HepG2 (cell line): ENCODE data around the gene HSP90AB1. TPM values are rescaled to one million over a fixed set of nuclear protein-coding genes. Genes with fewer than 3 reads are reported as not detected.

ENCODE experiments used
- ATAC-seq: fragments of 200-7000 bp; cut with Tn5 transposase; 3 replicates; pipeline ENCODE4 v1.9.1; 2020; ENCODE audit warnings: mild to moderate bottlenecking, moderate library complexity
- BruUV-seq: library from RNA; stranded (reverse); fragments of 400-500 nt; replicated peaks from 2 replicates; lab custom pipeline; 2021; lab: Mats Ljungman, UMichigan
- CTCF ChIA-PET: fragments of 300-600 bp; formaldehyde crosslinking; extraction: SDS; loops from one replicate; lab custom pipeline; 2021; ENCODE audit warnings: low total read pairs, inconsistent platforms, low intra/inter-chr PET ratio; lab: Yijun Ruan, JAX
- POLR2A ChIA-PET: fragments of 350-600 bp; sonication (Branson Sonifier 250); formaldehyde crosslinking; loops from one replicate; lab custom pipeline; 2020; ENCODE audit warnings: antibody characterized with exemption, inconsistent platforms; lab: Yijun Ruan, JAX
- DNase-seq: peaks from one replicate; pipeline ENCODE4 v3.0.0-alpha.2; 2015; ENCODE audit warnings: low spot score
- FAIRE-seq: peaks from 3 replicates; lab custom pipeline; 2011; peaks lifted over from hg19 to GRCh38; lab: Jason Lieb, UNC
- H2AFZ ChIP-seq: one replicate; pipeline ENCODE4 v1.6.1; 2011; ENCODE audit warnings: low read length, inconsistent platforms
- H3K27ac ChIP-seq: fragments of 300-600 bp; 3 replicates; pipeline ENCODE4 v1.8.0; 2011; ENCODE audit warnings: mixed run types, mild to moderate bottlenecking, mixed read lengths, low read length, inconsistent platforms; ENCODE audit not compliant: insufficient read depth; ENCODE audit errors: extremely low read length
- H3K27me3 ChIP-seq, 2 experiments: fragments of 200-600 bp in 1 of 2; 2 replicates in 1 of 2; 3 replicates in 1 of 2; pipeline versions ENCODE4 v1.6.0 to v1.8.0; 2011; ENCODE audit warnings: low read length in 2 of 2, mild to moderate bottlenecking in 2 of 2, moderate library complexity in 2 of 2, inconsistent platforms in 1 of 2; ENCODE audit not compliant: insufficient read depth in 2 of 2, control insufficient read depth in 1 of 2
- H3K36me3 ChIP-seq, 2 experiments: fragments of 200-600 bp in 1 of 2; replicated peaks in 1 of 2; 2 replicates in 1 of 2; 3 replicates in 1 of 2; pipeline versions ENCODE4 v1.5.1 to v1.8.0; 2011; ENCODE audit warnings: low read length in 2 of 2, inconsistent platforms in 1 of 2; ENCODE audit not compliant: insufficient read depth in 2 of 2, control insufficient read depth in 1 of 2
- H3K4me1 ChIP-seq: 2 replicates; pipeline ENCODE4 v1.5.1; 2012; ENCODE audit warnings: low read length, inconsistent platforms; ENCODE audit not compliant: insufficient read depth
- H3K4me2 ChIP-seq: 2 replicates; pipeline ENCODE4 v1.6.0; 2011; ENCODE audit warnings: low read depth, low read length, inconsistent platforms
- H3K4me3 ChIP-seq, 3 experiments: fragments of 200-600 bp in 1 of 3; sonication (generic), shearing (Covaris generic) in 1 of 3; replicated peaks in 1 of 3; 2 replicates each; pipeline ENCODE4 v1.5.1; 2011 to 2016; ENCODE audit warnings: low read length in 3 of 3, inconsistent platforms in 2 of 3, low read depth in 2 of 3, mild to moderate bottlenecking in 2 of 3, control low read depth in 1 of 3, mixed read lengths in 1 of 3; ENCODE audit not compliant: insufficient read depth in 1 of 3
- H3K79me2 ChIP-seq: one replicate; pipeline ENCODE4 v1.6.1; 2011; ENCODE audit warnings: low read length, inconsistent platforms; ENCODE audit not compliant: insufficient read depth
- H3K9ac ChIP-seq: 2 replicates; pipeline ENCODE4 v1.6.0; 2011; ENCODE audit warnings: mild to moderate bottlenecking, low read depth, low read length, inconsistent platforms; ENCODE audit not compliant: insufficient read depth
- H3K9me3 ChIP-seq: 2 replicates; pipeline ENCODE4 v1.5.1; 2012; ENCODE audit warnings: mild to moderate bottlenecking, low read length
- H4K20me1 ChIP-seq: 2 replicates; pipeline ENCODE4 v1.6.0; 2011; ENCODE audit warnings: inconsistent platforms, mild to moderate bottlenecking, low read length, moderate library complexity; ENCODE audit not compliant: insufficient read depth
- ARHGAP35 ChIP-seq: sonication (generic); formaldehyde crosslinking; IDR thresholded peaks from 2 replicates; pipeline ENCODE4 v1.9.0; 2022; ENCODE audit warnings: mild to moderate bottlenecking, inconsistent platforms, moderate library complexity, missing genetic modification reagents, borderline replicate concordance
- EZH2 ChIP-seq: conservative IDR thresholded peaks from 2 replicates; pipeline ENCODE4 v1.6.1; 2012; ENCODE audit warnings: mild to moderate bottlenecking, low read depth, low read length, moderate library complexity
- GATA4 ChIP-seq: sonication (generic); IDR thresholded peaks from 2 replicates; pipeline ENCODE4 v1.6.1; 2016; ENCODE audit warnings: antibody characterized with exemption, low read depth, borderline replicate concordance
- HOXA7 ChIP-seq: sonication (generic); formaldehyde crosslinking; IDR thresholded peaks from 2 replicates; pipeline ENCODE4 v1.8.1; 2022; ENCODE audit warnings: mild to moderate bottlenecking, missing genetic modification reagents, moderate library complexity
- MED1 ChIP-seq: sonication (generic); formaldehyde crosslinking; IDR thresholded peaks from 2 replicates; pipeline ENCODE4 v1.4.0; 2020; ENCODE audit warnings: missing genetic modification reagents
- SRY ChIP-seq: sonication (generic); formaldehyde crosslinking; IDR thresholded peaks from 2 replicates; pipeline ENCODE4 v1.8.0; 2022; ENCODE audit warnings: mild to moderate bottlenecking, missing genetic modification reagents
- SSRP1 ChIP-seq: IDR thresholded peaks from 2 replicates; pipeline ENCODE4 v1.6.1; 2016; ENCODE audit warnings: control low read depth
- TEAD3 ChIP-seq: optimal IDR thresholded peaks from 2 replicates; pipeline ENCODE3; 2016; ENCODE audit warnings: borderline replicate concordance
- TSC22D2 ChIP-seq: sonication (generic); formaldehyde crosslinking; IDR thresholded peaks from 2 replicates; pipeline ENCODE4 v1.5.1; 2020; ENCODE audit warnings: missing genetic modification reagents, mild to moderate bottlenecking, borderline replicate concordance
- U2AF1 ChIP-seq: fragments of 200-400 bp; formaldehyde crosslinking; optimal IDR thresholded peaks from 2 replicates; pipeline ENCODE3; 2017; ENCODE audit warnings: mild to moderate bottlenecking, low read depth, low read length
- XBP1 ChIP-seq: sonication (generic); formaldehyde crosslinking; IDR thresholded peaks from 2 replicates; pipeline ENCODE4 v1.5.0; 2020; ENCODE audit warnings: missing genetic modification reagents
- ZBTB26 ChIP-seq: IDR thresholded peaks from 2 replicates; pipeline ENCODE4 v1.6.1; 2016; ENCODE audit warnings: missing compliant biosample characterization, missing genetic modification reagents, borderline replicate concordance
- ZBTB37 ChIP-seq: sonication (generic); formaldehyde crosslinking; IDR thresholded peaks from 2 replicates; pipeline ENCODE4 v1.4.0; 2020; ENCODE audit warnings: mild to moderate bottlenecking, missing genetic modification reagents
- ZBTB39 ChIP-seq: sonication (generic); formaldehyde crosslinking; IDR thresholded peaks from 2 replicates; pipeline ENCODE4 v1.5.0; 2020; ENCODE audit warnings: missing genetic modification reagents
- ZMYM2 ChIP-seq: sonication (generic); formaldehyde crosslinking; IDR thresholded peaks from 2 replicates; pipeline ENCODE4 v1.8.0; 2022; ENCODE audit warnings: mild to moderate bottlenecking, missing genetic modification reagents
- ZNF333 ChIP-seq: sonication (generic); formaldehyde crosslinking; IDR thresholded peaks from 2 replicates; pipeline ENCODE4 v1.4.0; 2020; ENCODE audit warnings: mild to moderate bottlenecking, missing genetic modification reagents, borderline replicate concordance
- ZNF749 ChIP-seq: sonication (generic); formaldehyde crosslinking; IDR thresholded peaks from 2 replicates; pipeline ENCODE4 v1.8.0; 2022; ENCODE audit warnings: mild to moderate bottlenecking, missing genetic modification reagents, moderate library complexity, borderline replicate concordance
- ZNF790 ChIP-seq: sonication (generic); formaldehyde crosslinking; IDR thresholded peaks from 2 replicates; pipeline ENCODE4 v1.8.0; 2022; ENCODE audit warnings: missing genetic modification reagents, mild to moderate bottlenecking, borderline replicate concordance
- WGBS: methylation state at CpG from one replicate; pipeline ENCODE4 v1.1.6; 2017; ENCODE audit warnings: low lambda C conversion rate; 5-methylcytosine and 5-hydroxymethylcytosine counted together
- in situ Hi-C: cut with HindIII; loops from 2 replicates; pipeline ENCODE4 v1.10.0; 2017; ENCODE audit warnings: low pct_unique_long_range_greater_than_20kb; ENCODE audit not compliant: extremely low pct_ligation_motif_present
- intact Hi-C: fragments of 100-400 bp; cut with micrococcal nuclease; formaldehyde crosslinking; loops from one replicate; pipeline ENCODE4 v1.10.0; 2022; ENCODE audit not compliant: unreplicated experiment
- polyA plus RNA-seq, 8 experiments: library from polyadenylated mRNA; depleted of rRNA in 3 of 8; stranded (reverse) in 7 of 8; unstranded in 1 of 8; fragments of >200 nt; fragmentation: Illumina TruSeq in 4 of 8; extraction: Trizol in 4 of 8; gene quantifications; 2 replicates each; pipeline versions ENCODE4 v1.2.1 to v1.2.3, GENCODE V29; 2011 to 2016; ENCODE audit warnings: low read depth in 4 of 8, missing spikeins in 1 of 8, mixed read lengths in 1 of 8; ENCODE audit not compliant: insufficient read depth in 1 of 8
- total RNA-seq, 5 experiments: library from RNA; depleted of rRNA; stranded (reverse); fragments of >200 nt; fragmentation: Illumina TruSeq; extraction: Trizol; gene quantifications; 2 replicates each; pipeline ENCODE4 v1.2.3, GENCODE V29; 2016; ENCODE audit warnings: low read depth in 1 of 5

Gene HSP90AB1
- total and polyA plus RNA-seq, 2 of the 13 experiments (the other 11 are each of a cell fraction or from before 2014, with no cell fraction given), result 1,325 to 1,472 TPM

GRCh38 chr6:44256775-44257024 lies 9.8 kb downstream of the HSP90AB1 start (continued):
- TF ChIP-seq EZH2, result no peak
- TF ChIP-seq ZBTB26 (CRISPR knock-in tag), result no peak

- in situ Hi-C loops, result no loop called here
- peak; percentile 88 for DNase-seq
- peaks cover 53% of the 10 kb centered on the region for H3K4me1 ChIP-seq
- intact Hi-C loops, result no loop called here
- no peak within 1 kb of the TSS for H2AFZ ChIP-seq
- FAIRE-seq, result peak; percentile 73
- peak within 1 kb of the TSS; percentile 96 for H3K4me2 ChIP-seq
- ChIA-PET CTCF (interaction anchor here (0.7 to 1.5 kb wide), 3 partner anchors 36 to 106 kb away, joined by 3 to 4 read pairs (median 4); no protein-coding TSS in a partner anchor), POLR2A (interaction anchor here (0.9 to 6.0 kb wide), 27 partner anchors 7 to 628 kb away, joined by 3 to 264 read pairs (median 5); partner anchors contain the start of genes AARS2, CDC5L, GTPBP2 and HSP90AB1)
- peak within 1 kb of the TSS; percentile 92 for H3K9ac ChIP-seq
- peaks cover 23 to 56% of the 10 kb centered on the region in 2 experiments for H3K36me3 ChIP-seq
- peak; percentile 71 for ATAC-seq
- peaks cover 43% of the 10 kb centered on the region for H4K20me1 ChIP-seq
- no TSS peak for BruUV-seq
- H3K4me3 ChIP-seq, result peak within 1 kb of the TSS; percentile 66 to 84 (median 71)
- H3K9me3 ChIP-seq, result no peaks in the 10 kb centered on the region
- 0% methylated on average over 30 of the region's 80 CpGs for WGBS
- H3K27ac ChIP-seq, result peak within 1 kb of the TSS; percentile 93
- H3K79me2 ChIP-seq, result peaks cover 15% of the 10 kb centered on the region
- H3K27me3 ChIP-seq, result no peaks in the 10 kb centered on the region; a peak in 1 of 5 replicates
- TF ChIP-seq ZBTB37 (no peak), ARHGAP35 (CRISPR knock-in tag) (peak; percentile 44; the same call in 1 of the 2 replicates), ZNF790 (CRISPR knock-in tag) (no peak; the same call in 1 of the 2 replicates), ZNF749 (CRISPR knock-in tag) (peak; percentile 31), XBP1 (CRISPR knock-in tag) (no peak), MED1 (CRISPR knock-in tag) (peak; percentile 54; the same call in 1 of the 2 replicates), ZBTB39 (CRISPR knock-in tag) (peak; percentile 96), GATA4 (no peak), SRY (peak; percentile 55; the same call in 1 of the 2 replicates), TSC22D2 (CRISPR knock-in tag) (no peak; the same call in none of the 2 replicates), ZNF333 (0 out of 2 replicates have a peak, but pooled peaks have one; percentile 13), TEAD3 (CRISPR knock-in tag) (no peak), ZMYM2 (CRISPR knock-in tag) (peak; percentile 17; the same call in 1 of the 2 replicates), SSRP1 (CRISPR knock-in tag) (peak; percentile 17; the same call in 1 of the 2 replicates), U2AF1 (no peak), HOXA7 (CRISPR knock-in tag) (no peak)
These were observed 10.3 kb downstream of the HSP90AB1 start, which contains the start of gene SLC35B2 for GRCh38 chr6:44257025-44257752. Gene SLC35B2, minus strand, starts transcription at chr6:44257528. Its CDS starts 118 bp downstream, at chr6:44257410.
